Measurements from ENCODE around the gene PIWIL1. TPM values are rescaled to one million over a fixed set of nuclear protein-coding genes. Genes with fewer than 3 reads are reported as not detected.

PIWIL1 gene
- polyA plus RNA-seq, 5 donors: 0.10 to 0.54 (median 0.24) TPM; not detected in 2

DNA sequence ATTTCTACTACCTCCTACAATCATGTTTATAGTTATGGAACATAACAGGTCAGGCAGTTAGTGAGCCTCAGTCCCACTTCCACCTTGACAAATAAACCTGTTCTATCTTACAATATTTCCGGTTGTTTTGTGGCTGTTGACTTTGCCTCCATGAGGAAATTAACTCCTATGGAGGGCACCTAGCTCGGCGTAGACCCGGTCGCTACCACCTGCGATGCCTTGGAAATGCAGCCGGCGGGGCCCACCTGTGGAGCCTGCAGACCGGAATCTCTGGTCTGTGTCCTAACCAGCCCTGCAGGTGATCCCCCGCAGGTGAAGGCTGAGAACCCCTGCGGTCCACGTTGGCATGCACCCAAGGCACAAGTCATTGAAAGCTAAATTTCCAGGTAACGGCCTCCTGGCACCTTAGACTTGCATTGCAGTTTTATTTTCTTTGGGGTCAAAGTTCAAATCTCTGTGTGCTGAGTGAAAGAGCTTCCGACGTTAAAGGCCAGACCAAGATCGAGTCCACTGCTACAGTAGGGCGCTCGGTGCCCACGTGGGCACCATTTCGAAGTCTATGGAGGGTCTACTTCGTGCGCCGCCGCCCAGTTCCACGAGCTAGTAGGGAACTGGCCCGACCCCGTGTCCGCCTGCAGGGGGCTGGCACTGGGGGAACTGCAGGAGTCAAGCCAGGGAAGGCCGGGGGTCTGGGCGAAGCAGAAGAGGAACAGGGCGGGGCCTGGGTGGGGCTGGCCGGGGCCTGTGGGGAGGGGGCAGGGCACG is 782 bp upstream of the PIWIL1 start:
- no peak for DNase-seq

DNA sequence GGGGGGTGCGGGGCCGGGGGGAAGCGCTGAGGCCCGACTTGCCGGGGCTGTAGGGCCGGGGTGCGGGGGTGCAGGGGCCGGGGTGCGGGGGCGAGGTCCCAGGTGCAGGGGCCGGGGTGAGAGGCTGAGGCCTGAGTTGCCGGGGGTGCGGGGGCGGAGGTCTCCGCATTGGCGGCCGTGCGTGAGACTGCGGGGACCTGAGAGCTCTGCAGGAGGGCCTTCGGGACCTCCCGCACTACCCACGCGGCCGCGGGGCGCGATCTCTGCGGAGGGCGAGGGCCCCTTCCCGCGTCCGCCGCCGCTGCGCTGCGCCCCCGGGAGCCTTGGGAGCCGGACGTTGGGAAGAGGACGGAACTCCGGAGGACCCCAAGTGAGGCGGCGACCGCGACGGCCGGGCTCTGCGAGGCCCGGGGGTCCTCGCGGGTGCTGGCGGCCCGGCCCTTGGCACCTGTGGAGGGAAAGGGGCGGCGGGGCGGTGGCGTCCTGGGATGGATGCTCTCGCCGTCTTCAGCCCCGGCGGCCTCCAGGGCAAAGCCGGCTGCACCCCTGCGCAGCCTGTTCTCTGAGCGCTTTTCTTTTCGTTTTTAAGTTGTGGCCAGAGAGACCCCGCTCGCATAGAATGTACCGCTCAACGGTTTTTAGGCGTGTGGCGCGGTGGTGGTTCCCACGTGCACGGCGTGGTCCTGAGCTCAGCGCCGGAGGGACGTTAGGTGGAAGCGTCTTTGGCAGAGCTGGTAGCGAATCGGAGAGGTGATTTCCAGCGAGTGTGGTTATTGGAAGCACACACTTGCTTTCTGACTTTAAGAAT is 1.3 kb downstream of the PIWIL1 start:
- no peak for DNase-seq

DNA sequence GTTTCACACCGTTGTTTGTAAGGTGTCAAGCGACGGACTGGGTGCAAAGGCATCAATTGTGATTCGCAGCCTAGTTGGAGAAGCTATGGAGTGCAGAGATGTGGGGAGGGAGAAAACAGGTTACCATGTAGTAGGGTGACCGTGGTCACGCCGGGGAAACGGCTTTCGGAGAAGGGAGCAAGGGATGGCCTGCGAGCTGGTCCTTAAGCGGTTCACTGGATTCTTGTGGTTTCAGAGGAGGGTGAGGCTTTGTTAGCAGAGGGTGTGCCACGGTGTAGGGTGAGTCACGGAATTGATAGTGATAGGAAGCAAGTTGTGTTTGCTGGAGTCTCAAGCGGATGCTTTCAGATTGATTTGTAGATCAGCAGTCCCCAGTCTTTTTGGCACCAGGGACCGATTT is 2.3 kb downstream of the PIWIL1 start:
- no peak for DNase-seq

DNA sequence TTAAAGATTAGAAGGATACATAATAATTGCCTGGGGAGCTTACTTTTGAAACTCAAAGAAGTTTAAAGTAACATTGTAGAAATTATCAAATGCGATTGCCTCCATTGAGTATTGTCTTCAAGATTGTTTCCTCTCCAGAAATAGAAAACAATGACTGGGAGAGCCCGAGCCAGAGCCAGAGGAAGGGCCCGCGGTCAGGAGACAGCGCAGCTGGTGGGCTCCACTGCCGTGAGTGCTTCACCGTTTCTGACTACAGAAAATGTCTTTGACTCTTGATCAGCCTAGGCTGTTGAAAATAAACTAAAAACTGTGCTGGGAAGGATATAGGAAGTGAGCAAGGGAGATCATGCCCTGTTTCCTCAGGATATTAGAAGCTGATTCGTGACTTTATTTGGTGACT is 4.8 kb downstream of the PIWIL1 start:
- DNase-seq: no peak

DNA sequence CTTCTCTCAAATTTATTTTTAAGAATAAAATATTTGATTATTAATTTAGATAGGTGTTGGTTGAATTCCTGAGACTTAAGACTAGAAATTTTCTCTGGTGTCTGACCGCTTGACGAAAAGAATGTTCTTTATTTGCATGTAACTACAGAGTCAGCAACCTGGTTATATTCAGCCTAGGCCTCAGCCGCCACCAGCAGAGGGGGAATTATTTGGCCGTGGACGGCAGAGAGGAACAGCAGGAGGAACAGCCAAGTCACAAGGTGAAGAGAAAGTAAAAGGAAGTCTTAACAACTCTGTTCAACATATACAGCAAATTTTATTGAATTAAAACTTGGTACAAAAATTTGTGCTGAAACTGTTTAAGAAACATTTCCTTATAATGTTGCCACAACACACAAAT is 5.2 kb downstream of the PIWIL1 start:
- no peak for DNase-seq

DNA sequence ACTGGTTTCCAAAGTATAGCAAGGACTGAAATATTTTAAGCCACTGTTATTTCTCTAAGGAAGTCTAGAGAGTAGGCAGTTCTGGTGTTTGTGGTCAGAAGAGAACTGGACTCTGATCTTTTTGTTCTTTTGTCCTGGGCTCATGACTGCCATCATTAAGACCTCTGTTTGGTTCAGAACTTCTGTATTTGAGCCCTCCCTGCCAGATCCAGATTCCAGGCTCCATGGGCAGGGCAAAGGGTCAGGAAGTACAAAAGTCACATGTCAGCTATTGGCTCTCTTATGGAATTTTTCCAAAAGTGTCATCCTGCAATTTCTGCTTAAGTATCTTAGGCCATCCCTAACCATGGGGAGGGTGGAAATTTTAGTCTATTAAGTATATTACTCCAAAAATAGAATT is 6.8 kb downstream of the PIWIL1 start:
- no peak for DNase-seq

DNA sequence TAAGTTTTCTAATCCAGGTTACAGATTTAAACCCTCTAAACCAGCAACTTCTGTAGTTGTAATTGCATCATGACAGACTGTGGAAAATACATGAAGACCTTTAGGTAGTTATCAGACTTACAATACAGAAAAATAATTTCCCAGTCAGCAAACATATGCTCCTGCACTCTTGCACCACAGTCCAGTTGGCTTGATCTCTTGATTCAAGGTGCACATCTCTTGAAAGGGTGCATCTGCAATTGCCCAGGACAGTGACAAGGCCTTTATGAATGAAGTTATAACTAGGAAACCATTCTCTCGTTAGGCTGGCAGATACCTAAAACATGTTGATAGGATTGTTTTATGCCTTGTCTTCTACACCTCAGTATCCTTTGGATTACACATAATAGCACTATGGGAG is 7.6 kb downstream of the PIWIL1 start:
- no peak for DNase-seq

DNA sequence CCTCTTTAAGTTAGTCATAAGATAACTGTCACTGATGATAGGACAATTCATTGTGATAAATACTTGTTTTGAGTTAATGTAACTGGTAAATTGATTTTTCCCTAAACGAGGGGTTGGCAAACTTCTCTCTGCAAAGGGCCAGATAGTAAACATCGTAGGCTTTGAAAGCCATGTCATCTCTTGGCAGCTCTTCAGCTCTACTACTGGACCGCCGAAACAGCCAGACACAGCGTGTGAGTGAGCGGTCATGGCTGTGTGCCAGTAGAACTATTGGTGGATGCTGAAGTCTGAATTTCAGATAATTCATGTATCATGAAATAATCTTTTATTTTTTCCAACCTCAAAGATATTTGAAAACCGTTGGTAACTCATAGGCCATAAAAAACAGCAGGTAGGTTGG is 9.9 kb downstream of the PIWIL1 start:
- no peak for DNase-seq

DNA sequence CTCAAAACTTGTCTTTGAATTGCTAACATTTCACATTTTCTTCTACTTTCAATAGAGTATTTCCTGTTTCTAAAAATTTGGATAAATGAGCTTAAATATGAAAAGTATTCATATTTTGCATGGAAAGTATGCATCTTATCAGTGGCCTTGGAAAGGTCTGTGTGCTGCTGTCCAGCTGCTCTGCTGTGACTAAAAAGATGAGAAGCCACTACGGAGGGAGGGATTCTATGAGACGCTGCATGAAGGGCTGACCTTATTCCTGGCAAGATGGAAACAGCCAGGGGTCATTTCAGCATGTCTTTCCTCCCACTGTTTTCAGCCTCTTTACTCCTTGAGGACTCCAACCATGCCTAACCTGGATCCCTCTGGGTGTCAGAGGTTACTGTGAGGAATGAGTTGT is 13.0 kb downstream of the PIWIL1 start:
- DNase-seq: no peak

DNA sequence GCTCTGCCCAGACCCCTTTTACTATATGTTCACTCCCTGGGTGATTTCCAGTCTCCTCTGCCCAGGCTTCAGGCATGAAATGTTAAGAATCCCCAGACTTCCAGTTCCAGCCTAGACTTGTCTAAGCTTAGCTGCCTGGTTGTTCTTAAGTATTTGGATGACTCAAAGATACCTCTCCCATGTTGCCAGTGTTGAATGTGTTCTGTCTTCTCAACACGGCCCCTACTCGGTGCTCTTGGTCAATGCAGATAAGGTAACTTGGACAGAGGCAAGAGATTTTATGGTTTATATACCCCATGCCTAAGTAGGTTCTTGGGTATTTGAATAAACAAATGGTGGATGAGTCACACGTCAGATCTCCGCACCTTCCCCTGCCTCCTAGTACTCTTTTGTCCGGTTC is 13.6 kb downstream of the PIWIL1 start:
- DNase-seq: no peak

DNA sequence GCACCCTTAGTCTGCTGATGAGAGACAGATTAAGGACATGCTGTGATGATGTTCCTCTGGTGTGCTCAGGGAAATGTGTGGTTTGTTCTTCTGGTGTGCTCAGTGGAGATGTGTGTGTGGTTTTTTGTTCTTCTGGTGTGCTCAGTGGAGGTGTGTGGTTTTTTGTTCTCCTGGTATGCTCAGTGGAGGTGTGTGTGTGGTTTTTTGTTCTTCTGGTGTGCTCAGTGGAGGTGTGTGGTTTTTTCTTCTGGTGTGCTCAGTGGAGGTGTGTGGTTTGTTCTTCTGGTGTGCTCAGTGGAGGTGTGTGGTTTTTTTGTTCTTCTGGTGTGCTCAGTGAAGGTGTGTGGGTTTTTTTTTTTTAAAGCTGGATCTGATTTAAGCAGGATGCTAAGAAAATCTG is 15.4 kb downstream of the PIWIL1 start:
- no peak for DNase-seq

DNA sequence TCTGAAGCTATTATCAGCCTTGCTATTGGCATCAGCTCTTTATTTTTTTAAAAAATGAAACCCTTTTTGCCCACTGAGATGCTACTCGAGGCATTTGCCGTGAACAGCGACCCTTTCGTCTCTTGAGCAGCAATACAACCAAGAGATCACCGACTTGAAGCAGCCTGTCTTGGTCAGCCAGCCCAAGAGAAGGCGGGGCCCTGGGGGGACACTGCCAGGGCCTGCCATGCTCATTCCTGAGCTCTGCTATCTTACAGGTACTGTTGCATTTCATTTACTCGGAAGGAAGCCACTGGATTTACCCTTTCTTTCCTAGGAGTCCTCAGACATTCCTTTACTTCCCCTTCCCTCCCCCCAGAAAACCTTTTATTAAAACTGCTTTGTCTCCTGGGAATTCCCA is 16.7 kb downstream of the PIWIL1 start:
- no peak for DNase-seq

DNA sequence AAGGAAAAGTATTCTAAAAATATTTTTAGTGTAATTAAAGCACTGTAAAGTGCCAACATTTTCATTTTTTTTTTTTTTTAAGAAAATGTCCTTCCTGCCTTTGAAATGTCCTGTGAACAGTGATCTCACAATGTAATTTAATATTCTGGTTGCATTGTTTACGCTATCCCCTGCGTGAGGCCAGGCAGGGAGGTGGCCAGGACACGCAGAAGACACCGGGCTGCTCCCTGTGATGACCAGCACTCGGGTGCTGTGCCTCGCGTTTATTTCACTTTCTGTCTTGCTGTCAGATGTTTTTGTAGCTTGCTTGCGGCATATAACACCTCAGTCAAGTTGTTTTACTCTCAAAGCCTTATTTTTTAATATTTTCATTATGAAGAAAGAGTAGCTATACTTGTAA is 18.5 kb downstream of the PIWIL1 start:
- DNase-seq: no peak

DNA sequence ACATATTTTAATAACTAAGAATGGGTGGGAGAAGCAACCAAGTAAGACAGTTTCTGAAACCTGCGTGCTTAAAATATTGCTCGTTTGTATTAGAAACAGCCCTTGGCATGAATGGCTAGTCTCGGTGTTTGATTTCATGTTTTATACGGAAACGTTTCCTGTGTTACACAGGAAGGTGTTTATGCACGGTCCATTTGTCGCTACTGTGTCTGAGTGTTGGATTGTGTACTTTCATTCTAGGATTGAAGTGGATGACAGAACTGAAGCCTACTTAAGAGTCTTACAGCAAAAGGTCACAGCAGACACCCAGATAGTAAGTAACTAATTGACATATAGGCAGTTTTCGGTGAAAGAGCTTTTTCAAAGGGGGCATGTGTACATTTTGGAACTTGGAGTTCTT is 19.6 kb downstream of the PIWIL1 start:
- DNase-seq: no peak

DNA sequence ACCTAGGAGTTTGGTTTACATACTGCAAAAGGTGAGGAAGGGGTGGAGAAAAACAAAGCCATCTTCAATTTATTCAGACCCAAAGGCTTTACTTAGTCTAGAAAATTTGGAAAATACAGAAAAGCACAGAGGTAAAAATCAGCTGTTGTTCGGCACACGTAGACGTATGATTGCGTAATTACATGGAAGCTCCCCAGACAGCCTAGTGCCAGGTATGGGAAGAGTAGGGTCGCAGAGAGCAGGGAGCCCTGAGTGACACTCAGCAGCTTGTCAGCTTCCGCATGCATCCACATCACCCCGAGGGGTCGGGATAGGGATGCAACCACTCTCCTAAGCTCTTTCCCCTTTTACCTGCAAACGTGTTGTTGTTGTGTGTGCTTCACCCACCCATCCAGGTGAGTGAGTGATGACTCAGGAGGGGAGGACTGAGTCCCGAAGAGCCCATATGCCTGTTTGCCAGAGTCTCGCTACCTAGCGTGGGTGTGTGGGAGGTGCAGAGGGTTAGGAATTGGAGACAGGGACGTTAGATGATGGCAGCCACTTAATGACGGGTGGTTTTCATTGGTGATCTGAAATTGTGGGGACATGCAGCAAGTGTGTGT is 20.1 kb downstream of the PIWIL1 start:
- DNase-seq: no peak

DNA sequence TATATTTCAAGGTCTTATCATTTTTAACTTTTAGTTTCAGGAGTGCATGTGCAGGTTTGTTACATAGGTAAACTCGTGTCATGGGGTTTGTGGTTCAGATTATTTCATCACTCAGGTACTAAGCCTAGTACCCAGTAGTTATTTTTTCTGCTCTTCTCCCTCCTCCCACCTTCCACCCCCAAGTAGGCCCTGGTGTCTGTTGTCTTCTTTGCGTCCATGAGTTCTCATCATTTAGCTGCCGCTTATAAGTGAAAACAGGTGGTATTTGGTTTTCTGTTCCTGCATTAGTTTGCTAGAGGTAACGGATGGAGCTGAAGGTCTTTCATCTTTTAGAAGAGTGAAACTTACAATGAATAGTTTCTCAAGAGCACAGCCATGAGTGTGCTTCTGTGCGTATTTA is 24.4 kb downstream of the PIWIL1 start:
- no peak for DNase-seq

DNA sequence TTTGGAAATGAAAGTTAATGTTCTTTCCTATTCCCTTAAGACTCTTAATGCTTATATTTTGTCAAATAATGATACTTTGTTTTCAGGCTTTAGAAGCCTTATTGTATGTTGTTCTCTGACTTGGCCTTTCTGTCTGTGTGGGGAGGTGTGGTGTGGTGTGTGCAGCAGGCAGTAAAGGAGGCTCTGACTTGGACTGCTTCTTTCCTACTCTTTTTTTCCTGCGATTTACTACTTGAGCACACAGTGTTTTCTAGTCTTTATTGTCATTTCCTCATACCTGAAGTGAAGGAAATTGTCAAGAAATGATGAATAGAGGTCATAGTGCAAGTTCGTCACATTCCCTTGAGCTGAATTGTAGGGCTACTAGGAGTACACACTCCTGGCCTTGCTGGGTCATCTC is 26.9 kb downstream of the PIWIL1 start:
- DNase-seq: no peak

DNA sequence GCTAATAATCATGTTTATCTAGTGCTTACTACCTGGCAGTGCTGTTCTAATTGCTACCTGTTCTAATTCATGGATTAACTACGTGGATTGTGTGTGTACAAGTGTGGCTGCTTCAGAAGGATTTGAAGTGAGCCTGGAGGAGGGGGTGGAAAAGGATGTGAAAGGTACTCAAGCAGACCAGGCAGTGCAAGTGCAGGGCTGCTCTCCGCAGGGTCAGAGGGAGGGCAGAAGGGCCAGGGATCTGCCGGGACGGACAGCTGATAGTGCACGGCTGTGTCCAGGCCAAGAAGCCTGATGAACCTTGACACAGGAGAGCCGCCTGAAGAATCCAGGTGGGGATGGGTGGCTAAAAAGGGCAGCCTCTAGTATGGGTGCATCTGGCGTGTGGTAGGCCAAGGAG is 28.5 kb downstream of the PIWIL1 start:
- no peak for DNase-seq

DNA sequence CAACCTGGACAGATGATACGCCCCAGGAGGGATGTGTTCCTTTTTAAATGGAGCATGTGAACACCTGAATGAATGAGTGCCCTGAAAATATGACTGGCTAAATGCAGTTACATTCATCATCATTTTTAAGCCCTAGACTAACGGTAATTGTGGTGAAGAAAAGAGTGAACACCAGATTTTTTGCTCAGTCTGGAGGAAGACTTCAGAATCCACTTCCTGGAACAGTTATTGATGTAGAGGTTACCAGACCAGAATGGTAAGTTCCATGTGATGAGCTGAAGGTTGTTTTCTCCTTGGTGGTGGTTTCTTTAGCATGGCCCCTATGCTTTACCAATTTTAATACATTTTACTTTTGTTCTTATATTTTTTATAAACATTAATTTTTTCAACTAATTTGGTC is 29.3 kb downstream of the PIWIL1 start:
- no peak for DNase-seq

DNA sequence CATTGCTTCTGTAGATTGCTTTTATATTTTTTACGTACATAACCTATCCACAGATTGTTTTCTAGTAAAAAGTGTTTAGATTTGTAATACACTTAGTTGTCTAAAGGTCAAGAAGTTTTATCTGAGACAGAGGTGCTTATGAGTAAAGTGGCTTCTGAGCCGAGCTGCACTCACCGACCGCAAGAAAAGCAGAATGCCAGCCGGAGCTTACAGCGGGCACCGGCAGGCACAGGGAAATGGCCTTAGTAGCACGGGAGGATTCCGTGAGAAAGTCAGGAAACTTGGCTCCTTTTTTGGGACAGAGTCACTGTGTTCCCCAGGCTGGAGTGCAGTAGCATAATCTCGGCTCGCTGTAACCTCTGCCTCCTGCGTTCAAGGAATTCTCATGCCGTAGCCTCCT is 29.8 kb downstream of the PIWIL1 start:
- no peak for DNase-seq

DNA sequence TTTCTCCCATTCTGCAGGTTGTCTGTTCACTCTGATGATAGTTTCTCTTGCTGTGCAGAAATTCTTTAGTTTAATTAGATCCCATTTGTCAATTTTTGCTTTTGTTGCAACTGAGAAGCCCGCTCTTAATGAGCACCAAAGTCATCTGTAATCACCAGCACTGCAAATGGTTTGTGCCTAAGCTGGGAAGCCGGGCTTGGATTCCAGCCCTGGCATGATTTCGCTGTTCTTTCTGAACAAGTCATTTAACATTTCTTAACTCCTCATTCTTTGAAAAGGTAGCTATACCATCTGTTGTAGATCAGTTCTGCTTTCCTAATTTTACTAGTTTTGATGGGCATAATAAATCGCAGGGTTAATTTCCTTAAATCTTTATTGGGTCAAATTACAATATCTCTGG is 32.1 kb downstream of the PIWIL1 start:
- no peak for DNase-seq

DNA sequence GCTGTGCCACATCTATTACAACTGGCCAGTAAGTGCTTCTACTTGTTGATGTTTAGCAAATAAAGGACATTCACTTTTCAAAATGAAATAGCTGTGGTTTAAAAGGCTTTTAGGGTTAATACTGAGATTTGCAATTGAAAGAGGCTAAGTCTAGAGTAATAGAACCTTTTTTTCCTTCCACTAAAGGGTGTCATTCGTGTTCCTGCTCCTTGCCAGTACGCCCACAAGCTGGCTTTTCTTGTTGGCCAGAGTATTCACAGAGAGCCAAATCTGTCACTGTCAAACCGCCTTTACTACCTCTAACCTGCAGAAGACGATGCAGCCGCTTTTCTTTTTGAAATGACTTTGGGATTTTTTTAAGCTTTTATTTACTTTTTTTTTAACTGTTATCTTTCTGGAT is 33.6 kb downstream of the PIWIL1 start:
- no peak for DNase-seq

DNA sequence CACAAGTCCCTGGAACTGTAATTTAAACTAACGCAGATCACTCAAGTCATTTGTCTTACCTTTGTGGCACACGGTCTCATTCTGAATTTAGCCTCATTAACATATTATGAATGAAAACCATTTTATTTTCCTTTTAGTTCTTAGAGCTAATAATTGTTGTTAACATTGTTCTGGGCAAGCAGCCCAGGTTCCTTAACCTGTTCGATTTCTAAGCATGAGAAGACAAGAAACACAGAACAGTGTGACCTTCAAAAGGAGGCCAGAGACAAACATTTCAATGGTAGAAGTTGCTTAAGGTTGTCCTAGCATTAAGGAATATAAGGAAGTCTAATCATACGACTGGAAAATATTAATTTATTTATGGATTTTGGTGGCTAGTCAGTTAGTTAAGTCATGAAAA is 35.2 kb downstream of the PIWIL1 start:
- no peak for DNase-seq

Data from right lung (tissue), 5 donors.